Measurements from ENCODE around the gene MORN1. TPM values are rescaled to one million over a fixed set of nuclear protein-coding genes. Genes with fewer than 3 reads are reported as not detected.

The MORN1 gene
- total RNA-seq, 1 donor from 2014 or later: 10.8 TPM

- no peaks in the 10 kb centered on the region for H3K36me3 Mint-ChIP-seq (ENCODE audit: unreplicated experiment)
Measured at GRCh38 chr1:2375246-2375922, 16.0 kb downstream of the MORN1 start.

GRCh38 chr1:2374252-2375155 is 16.9 kb downstream of the MORN1 start:
- Mint-ChIP-seq H3K36me3 (ENCODE audit: unreplicated experiment) (no peaks in the 10 kb centered on the region), H3K27me3 (ENCODE audit: unreplicated experiment) (peaks cover 13% of the 10 kb centered on the region), H3K4me1 (ENCODE audit: low read depth, unreplicated experiment) (peaks cover 7% of the 10 kb centered on the region), H3K9me3 (ENCODE audit: unreplicated experiment) (peaks cover 4% of the 10 kb centered on the region), H3K27ac (ENCODE audit: unreplicated experiment) (no peak overlapping the region), H3K4me3 (ENCODE audit: unreplicated experiment) (no peak overlapping the region)
- TF ChIP-seq CTCF (IDR thresholded peaks at IDR 0.05; ENCODE audit: partially characterized antibody, unreplicated experiment): no peak
- peak; percentile 1 for DNase-seq

More at GRCh38 chr1:2375246-2375922, 16.0 kb downstream of the MORN1 start:
- Mint-ChIP-seq H3K4me1 (ENCODE audit: low read depth, unreplicated experiment) (peaks cover 7% of the 10 kb centered on the region), H3K27ac (ENCODE audit: unreplicated experiment) (no peak overlapping the region), H3K27me3 (ENCODE audit: unreplicated experiment) (peaks cover 13% of the 10 kb centered on the region), H3K9me3 (ENCODE audit: unreplicated experiment) (peaks cover 4% of the 10 kb centered on the region), H3K4me3 (ENCODE audit: unreplicated experiment) (no peak overlapping the region)
- TF ChIP-seq CTCF (IDR thresholded peaks at IDR 0.05; ENCODE audit: partially characterized antibody, unreplicated experiment): no peak
- peak; percentile 12 for DNase-seq

- no peak overlapping the region for H3K27ac Mint-ChIP-seq (ENCODE audit: unreplicated experiment)
- H3K36me3 Mint-ChIP-seq (ENCODE audit: unreplicated experiment): no peaks in the 10 kb centered on the region
- DNase-seq: no peak
- peaks cover 3% of the 10 kb centered on the region for H3K9me3 Mint-ChIP-seq (ENCODE audit: unreplicated experiment)
- no peak for TF ChIP-seq CTCF (IDR thresholded peaks at IDR 0.05; ENCODE audit: partially characterized antibody, unreplicated experiment)
- H3K4me3 Mint-ChIP-seq (ENCODE audit: unreplicated experiment): no peak overlapping the region
- H3K27me3 Mint-ChIP-seq (ENCODE audit: unreplicated experiment): peaks cover 10% of the 10 kb centered on the region
- H3K4me1 Mint-ChIP-seq (ENCODE audit: low read depth, unreplicated experiment): peaks cover 2% of the 10 kb centered on the region
Measured at GRCh38 chr1:2373551-2374251, 17.7 kb downstream of the MORN1 start.

- DNase-seq: no peak
- H3K4me1 Mint-ChIP-seq (ENCODE audit: low read depth, unreplicated experiment): peaks cover 2% of the 10 kb centered on the region
- H3K4me3 Mint-ChIP-seq (ENCODE audit: unreplicated experiment): no peak overlapping the region
- TF ChIP-seq CTCF (IDR thresholded peaks at IDR 0.05; ENCODE audit: partially characterized antibody, unreplicated experiment): no peak
- no peak overlapping the region for H3K27ac Mint-ChIP-seq (ENCODE audit: unreplicated experiment)
- H3K9me3 Mint-ChIP-seq (ENCODE audit: unreplicated experiment): peaks cover 2% of the 10 kb centered on the region
- H3K36me3 Mint-ChIP-seq (ENCODE audit: unreplicated experiment): no peaks in the 10 kb centered on the region
- H3K27me3 Mint-ChIP-seq (ENCODE audit: unreplicated experiment): peaks cover 11% of the 10 kb centered on the region
Measured at GRCh38 chr1:2372551-2373490, 18.5 kb downstream of the MORN1 start.
